Coronary artery (tissue), 2 donors: Measurements from ENCODE around the gene ENAH.

Experiments
- DNase-seq: peaks from one replicate; pipeline ENCODE4 v3.0.0-alpha.2; 2017; ENCODE audit warnings: low spot score
- H3K27ac ChIP-seq, 2 donors: fragments of 200-600 bp; sonication (generic); one replicate each; pipeline ENCODE4 v1.5.1; 2016 to 2019
- H3K4me3 ChIP-seq: fragments of 200-600 bp; sonication (generic); 2 replicates; pipeline ENCODE4 v1.5.1; 2016; ENCODE audit warnings: mild to moderate bottlenecking, moderate library complexity
- TF ChIP-seq, protein P1 (sequence below): fragments of 200-600 bp; sonication (generic); IDR thresholded peaks from one replicate; pipeline ENCODE4 v1.5.1; 2019; ENCODE audit warnings: antibody characterized with exemption

Gene ENAH

DNA sequence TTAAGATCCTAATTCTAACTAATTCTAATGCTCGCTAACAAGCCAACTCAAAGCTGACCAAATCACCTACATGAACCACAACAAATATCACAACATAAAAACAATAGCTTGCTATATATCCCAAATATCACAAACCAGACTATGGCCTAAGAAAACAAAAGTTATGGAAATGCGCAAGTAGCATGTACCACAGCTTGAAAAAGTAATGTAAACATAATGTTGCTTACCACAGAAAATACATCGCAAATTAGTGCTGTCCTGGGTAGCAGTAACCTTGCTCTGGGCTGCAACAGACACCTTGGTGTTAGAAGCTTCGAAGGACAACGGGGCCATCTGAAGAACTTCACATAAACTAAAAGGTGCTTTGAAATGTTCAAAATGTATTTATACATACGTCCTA, 117.6 kb downstream of the ENAH start:
- TF ChIP-seq, protein P1, sequence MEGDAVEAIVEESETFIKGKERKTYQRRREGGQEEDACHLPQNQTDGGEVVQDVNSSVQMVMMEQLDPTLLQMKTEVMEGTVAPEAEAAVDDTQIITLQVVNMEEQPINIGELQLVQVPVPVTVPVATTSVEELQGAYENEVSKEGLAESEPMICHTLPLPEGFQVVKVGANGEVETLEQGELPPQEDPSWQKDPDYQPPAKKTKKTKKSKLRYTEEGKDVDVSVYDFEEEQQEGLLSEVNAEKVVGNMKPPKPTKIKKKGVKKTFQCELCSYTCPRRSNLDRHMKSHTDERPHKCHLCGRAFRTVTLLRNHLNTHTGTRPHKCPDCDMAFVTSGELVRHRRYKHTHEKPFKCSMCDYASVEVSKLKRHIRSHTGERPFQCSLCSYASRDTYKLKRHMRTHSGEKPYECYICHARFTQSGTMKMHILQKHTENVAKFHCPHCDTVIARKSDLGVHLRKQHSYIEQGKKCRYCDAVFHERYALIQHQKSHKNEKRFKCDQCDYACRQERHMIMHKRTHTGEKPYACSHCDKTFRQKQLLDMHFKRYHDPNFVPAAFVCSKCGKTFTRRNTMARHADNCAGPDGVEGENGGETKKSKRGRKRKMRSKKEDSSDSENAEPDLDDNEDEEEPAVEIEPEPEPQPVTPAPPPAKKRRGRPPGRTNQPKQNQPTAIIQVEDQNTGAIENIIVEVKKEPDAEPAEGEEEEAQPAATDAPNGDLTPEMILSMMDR: no peak
- no peak for DNase-seq
- no peak overlapping the region for H3K27ac ChIP-seq

DNA sequence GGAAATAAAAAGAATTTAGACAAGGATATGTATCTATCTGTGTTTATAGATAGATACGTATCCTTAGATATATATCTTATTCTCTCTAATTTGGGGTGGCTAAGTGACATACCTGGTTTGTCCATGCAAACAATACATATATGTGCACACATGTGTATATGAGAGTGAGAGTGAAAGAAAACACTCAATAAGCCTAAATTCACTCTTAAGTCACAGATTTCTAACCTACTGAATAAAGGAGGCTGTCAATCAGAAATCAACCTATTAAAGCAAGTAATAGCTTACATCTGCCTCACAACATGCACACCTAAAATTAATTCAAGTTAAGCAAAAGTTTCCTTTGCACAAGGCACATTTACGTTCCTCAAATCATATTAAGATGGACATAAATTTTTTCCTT, 118.2 kb downstream of the ENAH start:
- Histone ChIP-seq H3K4me3 (no peak overlapping the region), H3K27ac (no peak overlapping the region)
- TF ChIP-seq, protein P1: no peak
- no peak for DNase-seq

More for the DNA sequence above, 117.6 kb downstream of the ENAH start:
- H3K4me3 ChIP-seq: no peak overlapping the region

GRCh38 chr1:225534135-225534534, 118.8 kb downstream of the ENAH start:
- Histone ChIP-seq H3K27ac (no peak overlapping the region), H3K4me3 (no peak overlapping the region)
- no peak for DNase-seq
- TF ChIP-seq, protein P1: no peak

DNA sequence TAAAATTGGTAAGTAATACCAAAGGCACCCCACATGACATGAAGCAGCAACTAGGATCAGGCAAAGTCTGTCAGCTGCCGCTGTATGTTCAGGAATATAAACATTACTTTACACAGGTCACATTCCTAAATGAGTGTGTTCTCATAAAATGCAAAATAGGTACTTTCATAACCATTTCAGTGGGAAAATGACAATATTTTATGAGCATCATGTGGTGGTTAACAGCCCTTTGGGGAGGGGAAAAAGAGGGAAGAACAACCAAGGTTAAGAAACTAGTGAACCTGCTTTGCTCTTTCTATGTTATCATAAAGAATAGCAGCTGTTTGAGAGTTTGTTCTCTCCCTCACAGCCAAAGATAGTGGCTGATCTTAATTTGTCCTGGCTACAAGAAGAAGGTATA, 119.7 kb downstream of the ENAH start:
- no peak for DNase-seq
- Histone ChIP-seq H3K4me3 (no peak overlapping the region), H3K27ac (no peak overlapping the region)
- TF ChIP-seq, protein P1: no peak

DNA sequence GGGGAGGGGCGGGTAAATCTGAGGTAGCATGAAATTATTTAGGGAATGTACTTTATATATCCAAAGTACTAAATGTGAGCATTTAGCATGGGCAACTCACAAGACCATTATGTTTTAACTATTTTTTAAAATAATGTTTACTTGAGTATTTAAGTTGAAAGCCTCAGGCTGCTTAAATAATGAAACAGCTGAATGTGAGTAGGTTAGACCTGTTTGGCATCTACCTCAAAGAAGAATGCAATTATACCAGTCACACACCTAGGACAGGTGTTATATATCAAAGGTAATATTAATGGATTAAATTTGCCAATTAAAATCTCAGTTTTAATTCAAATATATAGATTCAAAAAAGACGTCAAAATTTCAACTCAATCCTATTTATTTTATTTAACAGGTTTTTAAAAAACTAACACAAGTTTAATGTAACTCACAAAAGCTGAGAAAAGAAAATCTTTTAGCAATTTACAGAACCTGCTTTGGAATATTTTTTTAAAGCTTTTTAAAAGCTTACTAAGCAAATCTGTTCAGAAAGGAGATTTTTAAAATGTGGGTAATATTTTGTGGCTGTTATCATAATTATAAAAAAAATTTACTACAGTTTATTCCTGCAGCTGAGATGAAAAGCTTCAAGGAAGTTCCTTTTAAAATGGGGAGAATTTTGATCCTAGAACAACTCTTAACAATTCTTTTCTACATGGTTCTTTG, 120.5 kb downstream of the ENAH start:
- TF ChIP-seq, protein P1: no peak
- Histone ChIP-seq H3K4me3 (no peak overlapping the region), H3K27ac (no peak overlapping the region)
- DNase-seq: no peak

DNA sequence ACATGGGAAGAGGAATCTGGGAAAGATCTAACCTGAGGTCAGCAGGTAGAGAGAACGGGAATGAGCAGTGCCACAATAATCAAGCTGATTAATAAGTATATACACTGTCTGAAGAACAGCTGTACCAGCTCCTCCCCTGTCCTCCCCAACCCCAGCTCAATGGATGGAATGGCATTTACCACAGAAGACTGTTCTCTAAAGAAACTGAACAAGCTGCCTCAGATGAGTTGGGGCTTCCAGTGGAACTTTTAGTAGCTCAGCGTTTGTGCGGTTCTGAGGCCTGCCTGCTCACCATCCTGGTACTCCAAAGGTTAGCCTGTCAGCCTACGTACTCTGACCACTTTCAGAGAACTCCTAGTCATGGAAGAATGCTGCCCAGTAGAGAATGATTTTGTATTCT, 123.2 kb downstream of the ENAH start:
- no peak for DNase-seq
- no peak overlapping the region for H3K27ac ChIP-seq
- TF ChIP-seq, protein P1: no peak
- H3K4me3 ChIP-seq: no peak overlapping the region

DNA sequence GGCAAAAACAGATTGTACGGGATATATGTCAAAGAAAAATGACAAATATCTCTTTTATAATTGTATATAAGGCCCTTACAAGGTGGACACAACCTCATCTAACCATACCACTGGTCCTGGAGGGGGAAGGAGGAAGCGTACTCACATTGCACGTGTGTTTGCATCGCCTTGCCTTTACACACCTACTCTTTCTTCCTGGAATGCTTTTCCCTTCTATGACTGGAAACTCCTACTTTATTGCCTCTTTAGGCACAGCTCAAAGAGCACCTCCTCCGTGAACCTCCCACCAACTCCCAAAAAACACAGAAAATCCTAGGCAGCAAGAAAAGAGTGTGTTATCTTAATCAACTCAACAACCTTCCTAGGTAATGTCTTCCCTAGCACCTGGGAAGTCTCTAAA, 125.3 kb downstream of the ENAH start:
- no peak for DNase-seq
- TF ChIP-seq, protein P1: no peak
- H3K4me3 ChIP-seq: no peak overlapping the region
- no peak overlapping the region for H3K27ac ChIP-seq
